K562 (cell line): ENCODE results near the gene FMN1. TPM values are rescaled to one million over a fixed set of nuclear protein-coding genes. Genes with fewer than 3 reads are reported as not detected.
A peak's percentile ranks its signal among the peaks of the same experiment; 100 is the strongest.

Source experiments
- ATAC-seq: fragments of 200-7000 bp; cut with Tn5 transposase; 3 replicates; pipeline ENCODE4 v1.9.1; 2020; ENCODE audit warnings: moderate library complexity
- Bru-seq: library from RNA; stranded (reverse); fragments of 400-500 nt; gene quantifications from one replicate; lab custom pipeline; 2021; lab: Mats Ljungman, UMichigan
- BruChase-seq, 2 experiments: library from RNA; stranded (reverse); fragments of 400-500 nt; gene quantifications; one replicate each; lab custom pipeline; 2021; lab: Mats Ljungman, UMichigan
- BruUV-seq: library from RNA; stranded (reverse); fragments of 400-500 nt; replicated peaks from 2 replicates; lab custom pipeline; 2021; lab: Mats Ljungman, UMichigan
- CTCF ChIA-PET: fragments of 300-600 bp; formaldehyde crosslinking; extraction: SDS; loops from one replicate; lab custom pipeline; 2021; ENCODE audit warnings: low intra/inter-chr PET ratio; lab: Yijun Ruan, JAX
- POLR2A ChIA-PET: fragments of 300-600, 350-650 bp; sonication (Branson Sonifier 250); formaldehyde crosslinking; extraction: SDS; loops from one replicate; lab custom pipeline; 2021; ENCODE audit warnings: antibody characterized with exemption, inconsistent platforms; lab: Yijun Ruan, JAX
- DNase-seq, 4 experiments: peaks; one replicate each; pipeline versions ENCODE4 v3.0.0 to v3.0.0-alpha.2; 2011 to 2018; ENCODE audit warnings: low spot score in 3 of 4, mixed read lengths in 3 of 4; ENCODE audit errors: extremely low read depth in 1 of 4
- FAIRE-seq: peaks from 2 replicates; lab custom pipeline; 2011; peaks lifted over from hg19 to GRCh38; lab: Jason Lieb, UNC
- H2AFZ ChIP-seq: 2 replicates; pipeline ENCODE4 v1.6.0; 2011; ENCODE audit warnings: low read depth, low read length, control low read depth, inconsistent platforms
- H3K27ac ChIP-seq: fragments of 200-600 bp; 3 replicates; pipeline ENCODE4 v1.8.0; 2011; ENCODE audit warnings: low read depth, mild to moderate bottlenecking, control low read depth, inconsistent platforms, low read length, moderate library complexity, mixed read lengths; ENCODE audit errors: extremely low read depth
- H3K27me3 ChIP-seq, 2 experiments: fragments of 300-600 bp in 1 of 2; 2 replicates in 1 of 2; 3 replicates in 1 of 2; pipeline versions ENCODE4 v1.6.0 to v1.8.0; 2011; ENCODE audit warnings: inconsistent platforms in 2 of 2, low read length in 2 of 2, mild to moderate bottlenecking in 1 of 2, mixed read lengths in 1 of 2, moderate library complexity in 1 of 2; ENCODE audit not compliant: control insufficient read depth in 2 of 2, insufficient read depth in 2 of 2
- H3K36me3 ChIP-seq: fragments of 300-600 bp; 3 replicates; pipeline ENCODE4 v1.8.0; 2011; ENCODE audit warnings: mild to moderate bottlenecking, low read length, inconsistent platforms; ENCODE audit not compliant: control insufficient read depth, insufficient read depth
- H3K4me1 ChIP-seq, 2 experiments: fragments of 200-600 bp in 1 of 2; replicated peaks in 1 of 2; 2 replicates in 1 of 2; 3 replicates in 1 of 2; pipeline versions ENCODE4 v1.5.1 to v1.8.0; 2011; ENCODE audit warnings: inconsistent platforms in 2 of 2, low read length in 2 of 2, mild to moderate bottlenecking in 1 of 2, mixed read lengths in 1 of 2, moderate library complexity in 1 of 2; ENCODE audit not compliant: control insufficient read depth in 2 of 2, insufficient read depth in 2 of 2
- H3K4me2 ChIP-seq: 2 replicates; pipeline ENCODE4 v1.6.1; 2011; ENCODE audit warnings: low read length, control low read depth, inconsistent platforms, mixed read lengths; ENCODE audit not compliant: insufficient read depth
- H3K4me3 ChIP-seq: fragments of 200-600 bp; sonication (generic), shearing (Covaris generic); 2 replicates; pipeline ENCODE4 v1.5.1; 2016; ENCODE audit warnings: control low read depth, inconsistent platforms
- H3K79me2 ChIP-seq: fragments of 200-600 bp; 3 replicates; pipeline ENCODE4 v1.8.0; 2011; ENCODE audit warnings: low read length, inconsistent platforms; ENCODE audit not compliant: control insufficient read depth, insufficient read depth
- H3K9ac ChIP-seq, 2 experiments: 2 replicates each; pipeline versions ENCODE4 v1.6.0 to v1.6.1; 2011; ENCODE audit warnings: low read depth in 2 of 2, low read length in 2 of 2, control low read depth in 1 of 2, inconsistent platforms in 1 of 2, mild to moderate bottlenecking in 1 of 2, mixed read lengths in 1 of 2; ENCODE audit not compliant: insufficient read depth in 1 of 2
- H3K9me1 ChIP-seq: one replicate; pipeline ENCODE4 v1.6.0; 2011; ENCODE audit warnings: inconsistent platforms, mild to moderate bottlenecking, low read length, moderate library complexity; ENCODE audit not compliant: control insufficient read depth, insufficient read depth
- H3K9me3 ChIP-seq: replicated peaks from 2 replicates; pipeline ENCODE4 v1.5.1; 2011; ENCODE audit warnings: low read depth, low read length, inconsistent platforms; ENCODE audit not compliant: control insufficient read depth, insufficient read depth
- H4K20me1 ChIP-seq: replicated peaks from 2 replicates; pipeline ENCODE4 v1.6.1; 2011; ENCODE audit warnings: low read length, inconsistent platforms, mixed read lengths; ENCODE audit not compliant: control insufficient read depth, insufficient read depth
- ASH1L ChIP-seq: fragments of 450-650 bp; IDR thresholded peaks from 2 replicates; pipeline ENCODE4 v1.6.1; 2018; ENCODE audit warnings: borderline replicate concordance, mild to moderate bottlenecking, low read depth; ENCODE audit not compliant: partially characterized antibody
- CHD2 ChIP-seq: IDR thresholded peaks from 2 replicates; pipeline ENCODE4 v1.6.1; 2011; ENCODE audit warnings: low read depth, low read length
- WGBS: fragments of 100-300 bp; shearing (Covaris generic); methylation state at CpG from one replicate; pipeline ENCODE4 v1.1.6; 2016; ENCODE audit warnings: low coverage, mixed read lengths; ENCODE audit not compliant: insufficient coverage; ENCODE audit errors: missing lambda C conversion rate; 5-methylcytosine and 5-hydroxymethylcytosine counted together
- in situ Hi-C: fragments of 300-500 bp; cut with MboI; formaldehyde crosslinking; loops from 4 replicates; pipeline ENCODE4 v1.15.0; 2018; ENCODE audit warnings: inconsistent platforms, mixed read lengths
- intact Hi-C: fragments of 100-400 bp; cut with micrococcal nuclease; formaldehyde crosslinking; loops from 2 replicates; pipeline ENCODE4 v1.14.2; 2022
- long read RNA-seq, 3 experiments: library from polyadenylated mRNA in 2 of 3; library from RNA in 1 of 3; unstranded in 2 of 3; stranded (forward) in 1 of 3; transcript quantifications; one replicate each; pipeline ENCODE4 v2.0.0, GENCODE V29; 2019 to 2022
- polyA minus RNA-seq, 3 experiments: library from RNA; depleted of rRNA, polyadenylated mRNA; stranded (reverse); fragments of >200 nt; gene quantifications; 2 replicates each; pipeline ENCODE4 v1.2.3, GENCODE V29; 2011
- polyA plus RNA-seq, 8 experiments: library from polyadenylated mRNA; depleted of rRNA in 4 of 8; stranded (reverse) in 5 of 8; unstranded in 3 of 8; fragments of >200 nt; fragmentation: Nextera tagmentation in 2 of 8; fragmentation: Illumina TruSeq in 1 of 8; extraction: Ambion mirVana in 2 of 8; extraction: Trizol in 1 of 8; gene quantifications; 2 replicates each; pipeline versions ENCODE4 v1.2.1 to v1.2.3, GENCODE V29; 2011 to 2014; ENCODE audit warnings: inconsistent platforms in 1 of 8, missing spikeins in 1 of 8
- total RNA-seq, 7 experiments: library from RNA; depleted of rRNA in 6 of 7; stranded (reverse); fragments of >200 nt in 6 of 7; fragmentation: Illumina TruSeq in 2 of 7; extraction: Trizol in 2 of 7; gene quantifications; 2 replicates each; pipeline versions ENCODE4 v1.2.1 to v1.2.3, GENCODE V29; 2011 to 2021; ENCODE audit warnings: low replicate concordance in 1 of 7

The FMN1 gene, protein sequence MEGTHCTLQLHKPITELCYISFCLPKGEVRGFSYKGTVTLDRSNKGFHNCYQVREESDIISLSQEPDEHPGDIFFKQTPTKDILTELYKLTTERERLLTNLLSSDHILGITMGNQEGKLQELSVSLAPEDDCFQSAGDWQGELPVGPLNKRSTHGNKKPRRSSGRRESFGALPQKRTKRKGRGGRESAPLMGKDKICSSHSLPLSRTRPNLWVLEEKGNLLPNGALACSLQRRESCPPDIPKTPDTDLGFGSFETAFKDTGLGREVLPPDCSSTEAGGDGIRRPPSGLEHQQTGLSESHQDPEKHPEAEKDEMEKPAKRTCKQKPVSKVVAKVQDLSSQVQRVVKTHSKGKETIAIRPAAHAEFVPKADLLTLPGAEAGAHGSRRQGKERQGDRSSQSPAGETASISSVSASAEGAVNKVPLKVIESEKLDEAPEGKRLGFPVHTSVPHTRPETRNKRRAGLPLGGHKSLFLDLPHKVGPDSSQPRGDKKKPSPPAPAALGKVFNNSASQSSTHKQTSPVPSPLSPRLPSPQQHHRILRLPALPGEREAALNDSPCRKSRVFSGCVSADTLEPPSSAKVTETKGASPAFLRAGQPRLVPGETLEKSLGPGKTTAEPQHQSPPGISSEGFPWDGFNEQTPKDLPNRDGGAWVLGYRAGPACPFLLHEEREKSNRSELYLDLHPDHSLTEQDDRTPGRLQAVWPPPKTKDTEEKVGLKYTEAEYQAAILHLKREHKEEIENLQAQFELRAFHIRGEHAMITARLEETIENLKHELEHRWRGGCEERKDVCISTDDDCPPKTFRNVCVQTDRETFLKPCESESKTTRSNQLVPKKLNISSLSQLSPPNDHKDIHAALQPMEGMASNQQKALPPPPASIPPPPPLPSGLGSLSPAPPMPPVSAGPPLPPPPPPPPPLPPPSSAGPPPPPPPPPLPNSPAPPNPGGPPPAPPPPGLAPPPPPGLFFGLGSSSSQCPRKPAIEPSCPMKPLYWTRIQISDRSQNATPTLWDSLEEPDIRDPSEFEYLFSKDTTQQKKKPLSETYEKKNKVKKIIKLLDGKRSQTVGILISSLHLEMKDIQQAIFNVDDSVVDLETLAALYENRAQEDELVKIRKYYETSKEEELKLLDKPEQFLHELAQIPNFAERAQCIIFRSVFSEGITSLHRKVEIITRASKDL (N-terminal part only)
- total RNA-seq (2011; cell fraction: chromatin; rRNA removed; ENCODE audit: low replicate concordance), result 0.40 TPM in 1 of 2 replicates, not detected in the other
- total RNA-seq (2011; cell fraction: nucleolus; rRNA removed), result not detected in 2 replicates
- total RNA-seq (2011; cell fraction: nucleoplasm; rRNA removed), result 0.37 TPM in 1 of 2 replicates, not detected in the other
- total RNA-seq (2014; rRNA removed) (not detected in 2 replicates), total RNA-seq (2014; rRNA removed; fragmentation: Illumina TruSeq; extraction: Trizol) (not detected in 2 replicates), total RNA-seq (2015; rRNA removed; fragmentation: Illumina TruSeq; extraction: Trizol) (0.04 TPM in 1 of 2 replicates, not detected in the other), total RNA-seq (2021) (0.07 TPM in 2 replicates), polyA plus RNA-seq (2011; rRNA removed) (not detected in 2 replicates), polyA plus RNA-seq (2014; fragmentation: Illumina TruSeq; extraction: Trizol) (not detected in 2 replicates), polyA plus RNA-seq (2014; fragmentation: Nextera tagmentation; extraction: Ambion mirVana) (not detected), polyA plus RNA-seq (2014; rRNA removed) (0.03 TPM in 1 of 2 replicates, not detected in the other), polyA minus RNA-seq (2011; rRNA and poly(A)+ RNA removed) (0.04 TPM in 1 of 2 replicates, not detected in the other), Bru-seq, nascent RNA (percentile 5 among the genes with signal in this experiment), BruChase-seq, experiment 1, labeled RNA remaining after a 2-hour chase (percentile 12 among the genes with signal in this experiment), BruChase-seq, experiment 2, labeled RNA remaining after a 6-hour chase (percentile 11 among the genes with signal in this experiment)
- polyA plus RNA-seq (2011; cell fraction: cytosol; rRNA removed), result not detected in 2 replicates
- polyA plus RNA-seq (2011; cell fraction: nucleus; rRNA removed), result 0.01 TPM in 1 of 2 replicates, not detected in the other
- polyA plus RNA-seq (2012), result 0.01 and 0.55 TPM in 2 replicates
- polyA minus RNA-seq (2011; cell fraction: cytosol; rRNA and poly(A)+ RNA removed), result 0.19 TPM in 1 of 2 replicates, not detected in the other
- polyA minus RNA-seq (2011; cell fraction: nucleus; rRNA and poly(A)+ RNA removed), result not detected in 2 replicates
- long read RNA-seq, experiment 1, result 0 reads
- long read RNA-seq, experiment 2, result 0 reads
- long read RNA-seq, experiment 3, result 0 reads

DNA sequence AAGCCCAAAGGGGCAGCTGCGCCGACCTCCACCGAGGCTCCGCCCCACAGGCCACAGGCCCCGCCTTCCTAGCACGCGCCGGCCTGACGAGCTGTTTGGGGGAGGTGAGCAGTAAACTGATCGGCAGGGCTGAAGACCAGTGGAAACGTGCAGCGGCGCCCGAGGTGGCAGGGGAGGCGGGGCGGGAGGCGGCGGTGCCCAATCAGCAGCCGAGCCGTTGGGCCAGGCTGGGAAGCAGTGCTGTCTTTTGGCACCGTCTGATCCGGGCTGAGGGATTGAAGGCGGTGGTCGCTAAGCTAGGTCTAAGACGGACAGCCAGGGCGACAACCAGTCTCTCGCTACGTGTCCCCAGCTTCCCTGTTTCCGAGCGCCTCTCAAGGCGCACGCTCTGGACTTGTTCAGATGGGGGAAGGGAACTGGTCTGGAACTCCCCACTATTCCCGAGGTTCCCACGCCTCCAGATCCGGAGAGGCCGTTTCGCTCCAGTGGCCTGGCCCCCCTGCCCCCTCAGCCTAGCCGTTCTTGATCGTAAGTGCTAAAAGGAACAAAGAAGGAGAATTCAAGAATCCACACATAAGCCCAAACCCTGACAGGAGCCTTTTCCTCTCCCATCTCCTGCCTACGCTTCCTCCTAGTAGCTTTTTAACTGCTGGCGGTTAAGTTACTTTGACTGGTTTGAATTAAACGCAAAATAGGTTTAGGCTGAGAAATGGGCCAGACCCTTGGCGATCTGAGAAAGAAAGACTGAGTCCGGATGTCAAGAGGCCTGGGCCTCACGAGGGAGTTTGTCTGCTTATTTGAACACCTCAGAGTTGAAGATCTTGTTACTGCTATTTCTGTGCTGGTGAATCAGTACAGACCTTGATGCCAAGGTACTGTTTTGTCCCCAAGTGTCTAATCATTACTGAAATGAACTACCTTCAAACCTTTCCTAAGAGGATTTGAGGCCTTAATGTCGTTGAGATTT is at the start of gene FMN1:
TSS of gene FMN1 (minus strand) at position 11 of the 967 bp plus-strand sequence. CDS start 39,800 bp downstream, outside the sequence.
- peak; percentile 37 for FAIRE-seq
- H3K4me1 ChIP-seq, result peaks cover 6 to 8% of the 10 kb centered on the region in 2 experiments; a peak in 3 of 5 replicates
- H3K36me3 ChIP-seq, result no peaks in the 10 kb centered on the region
- H2AFZ ChIP-seq, result peak within 1 kb of the TSS; percentile 94
- DNase-seq, result peak; percentile 86 to 96 (median 94)
- peak within 1 kb of the TSS; percentile 83 for H3K4me2 ChIP-seq
- peak within 1 kb of the TSS; percentile 32 for H3K4me3 ChIP-seq
- intact Hi-C loops (no loop called here), in situ Hi-C loops (no loop called here)
- no peaks in the 10 kb centered on the region for H3K9me1 ChIP-seq
- H3K27ac ChIP-seq, result no peak within 1 kb of the TSS
- ChIA-PET CTCF (no interaction called here), POLR2A (no interaction called here)
- ATAC-seq, result peak; percentile 100
- peak within 1 kb of the TSS; percentile 30 to 87; a peak in 3 of 4 replicates for H3K9ac ChIP-seq
- WGBS, result 9% methylated on average over 40 of the region's 46 CpGs
- BruUV-seq, result no TSS peak
- H3K27me3 ChIP-seq, result peaks cover 0 to 4% of the 10 kb centered on the region in 2 experiments; a peak in 1 of 5 replicates
- no peaks in the 10 kb centered on the region for H3K79me2 ChIP-seq
- no peaks in the 10 kb centered on the region for H3K9me3 ChIP-seq
- no peaks in the 10 kb centered on the region for H4K20me1 ChIP-seq
- peak; percentile 76 for TF ChIP-seq ASH1L
- peak; percentile 68 for TF ChIP-seq CHD2
